Measurements from ENCODE around the gene CLSTN1.

- no peak for TF ChIP-seq CREB5 (CRISPR knock-in tag; IDR thresholded peaks at IDR 0.05; ENCODE audit: low read depth)
- no peak for TF ChIP-seq PATZ1 (CRISPR knock-in tag; IDR thresholded peaks at IDR 0.05; ENCODE audit: borderline replicate concordance)
These were observed 37.1 kb upstream of the CLSTN1 start for GRCh38 chr1:9860887-9861286.
